ENCODE data around the gene MGAT3.
A peak's percentile ranks its signal among the peaks of the same experiment; 100 is the strongest.

MGAT3 gene

GRCh38 chr22:39452740-39453040 is 4.1 kb upstream of the MGAT3 start:
- no peaks in the 10 kb centered on the region for H3K9me3 ChIP-seq (ENCODE audit: control insufficient read depth, low read length)
- H3K4me1 ChIP-seq (ENCODE audit: control insufficient read depth, insufficient read depth, low read length), result peaks cover 28% of the 10 kb centered on the region
- no peaks in the 10 kb centered on the region for H3K36me3 ChIP-seq (ENCODE audit: control insufficient read depth, insufficient read depth, low read length, severe bottlenecking)
- H3K4me3 ChIP-seq (ENCODE audit: low read length), result no peak overlapping the region
- peaks cover 12% of the 10 kb centered on the region for H3K27me3 ChIP-seq (replicated peaks; ENCODE audit: control insufficient read depth, insufficient read depth, low read length)
- DNase-seq (ENCODE audit: low read depth), result no peak
- H3K9ac ChIP-seq (ENCODE audit: low read length), result no peak overlapping the region

- H3K9me3 ChIP-seq (ENCODE audit: control insufficient read depth, low read length), result no peaks in the 10 kb centered on the region
- H3K36me3 ChIP-seq (ENCODE audit: control insufficient read depth, insufficient read depth, low read length, severe bottlenecking), result no peaks in the 10 kb centered on the region
- peaks cover 21% of the 10 kb centered on the region for H3K27me3 ChIP-seq (replicated peaks; ENCODE audit: control insufficient read depth, insufficient read depth, low read length)
- no peak overlapping the region for H3K4me3 ChIP-seq (ENCODE audit: low read length)
- no peak overlapping the region for H3K9ac ChIP-seq (ENCODE audit: low read length)
- H3K4me1 ChIP-seq (ENCODE audit: control insufficient read depth, insufficient read depth, low read length), result peaks cover 28% of the 10 kb centered on the region
- DNase-seq (ENCODE audit: low read depth), result no peak
These were observed 2.9 kb upstream of the MGAT3 start for GRCh38 chr22:39453765-39454378.

- Histone ChIP-seq H3K36me3 (ENCODE audit: control insufficient read depth, insufficient read depth, low read length, severe bottlenecking) (no peaks in the 10 kb centered on the region), H3K27me3 (replicated peaks; ENCODE audit: control insufficient read depth, insufficient read depth, low read length) (peaks cover 20% of the 10 kb centered on the region), H3K4me3 (ENCODE audit: low read length) (no peak overlapping the region), H3K4me1 (ENCODE audit: control insufficient read depth, insufficient read depth, low read length) (peaks cover 28% of the 10 kb centered on the region), H3K9me3 (ENCODE audit: control insufficient read depth, low read length) (no peaks in the 10 kb centered on the region), H3K9ac (ENCODE audit: low read length) (no peak overlapping the region)
- peak; percentile 22 for DNase-seq (ENCODE audit: low read depth)
These were observed 2.4 kb upstream of the MGAT3 start for GRCh38 chr22:39454385-39454871.

GRCh38 chr22:39457198-39457555 is 365 bp downstream of the MGAT3 start:
- Histone ChIP-seq H3K4me1 (ENCODE audit: control insufficient read depth, insufficient read depth, low read length) (peaks cover 28% of the 10 kb centered on the region), H3K9ac (ENCODE audit: low read length) (no peak overlapping the region), H3K36me3 (ENCODE audit: control insufficient read depth, insufficient read depth, low read length, severe bottlenecking) (no peaks in the 10 kb centered on the region), H3K4me3 (ENCODE audit: low read length) (no peak overlapping the region), H3K9me3 (ENCODE audit: control insufficient read depth, low read length) (no peaks in the 10 kb centered on the region), H3K27me3 (replicated peaks; ENCODE audit: control insufficient read depth, insufficient read depth, low read length) (peaks cover 13% of the 10 kb centered on the region)
- peak; percentile 24 for DNase-seq (ENCODE audit: low read depth)

GRCh38 chr22:39457556-39458443 is 988 bp downstream of the MGAT3 start:
- H3K9me3 ChIP-seq (ENCODE audit: control insufficient read depth, low read length), result no peaks in the 10 kb centered on the region
- H3K36me3 ChIP-seq (ENCODE audit: control insufficient read depth, insufficient read depth, low read length, severe bottlenecking), result no peaks in the 10 kb centered on the region
- peaks cover 29% of the 10 kb centered on the region for H3K4me1 ChIP-seq (ENCODE audit: control insufficient read depth, insufficient read depth, low read length)
- DNase-seq (ENCODE audit: low read depth), result peak; percentile 27
- H3K4me3 ChIP-seq (ENCODE audit: low read length), result peak overlapping the region; percentile 76
- peak overlapping the region; percentile 69 for H3K9ac ChIP-seq (ENCODE audit: low read length)
- peaks cover 13% of the 10 kb centered on the region for H3K27me3 ChIP-seq (replicated peaks; ENCODE audit: control insufficient read depth, insufficient read depth, low read length)

- Histone ChIP-seq H3K9ac (ENCODE audit: low read length) (peak overlapping the region; percentile 69), H3K9me3 (ENCODE audit: control insufficient read depth, low read length) (no peaks in the 10 kb centered on the region), H3K4me1 (ENCODE audit: control insufficient read depth, insufficient read depth, low read length) (peaks cover 29% of the 10 kb centered on the region), H3K27me3 (replicated peaks; ENCODE audit: control insufficient read depth, insufficient read depth, low read length) (peaks cover 13% of the 10 kb centered on the region), H3K36me3 (ENCODE audit: control insufficient read depth, insufficient read depth, low read length, severe bottlenecking) (no peaks in the 10 kb centered on the region), H3K4me3 (ENCODE audit: low read length) (peak overlapping the region; percentile 76)
- no peak for DNase-seq (ENCODE audit: low read depth)
These were observed 1.8 kb downstream of the MGAT3 start for GRCh38 chr22:39458444-39459083.

- Histone ChIP-seq H3K27me3 (replicated peaks; ENCODE audit: control insufficient read depth, insufficient read depth, low read length) (peaks cover 13% of the 10 kb centered on the region), H3K4me3 (ENCODE audit: low read length) (no peak overlapping the region), H3K4me1 (ENCODE audit: control insufficient read depth, insufficient read depth, low read length) (peaks cover 26% of the 10 kb centered on the region)
These were observed 2.9 kb downstream of the MGAT3 start for GRCh38 chr22:39459681-39460080.

GRCh38 chr22:39462443-39463221 is 5.8 kb downstream of the MGAT3 start:
- Histone ChIP-seq H3K4me1 (ENCODE audit: control insufficient read depth, insufficient read depth, low read length) (peaks cover 42% of the 10 kb centered on the region), H3K9ac (ENCODE audit: low read length) (peak overlapping the region; percentile 55), H3K9me3 (ENCODE audit: control insufficient read depth, low read length) (no peaks in the 10 kb centered on the region), H3K36me3 (ENCODE audit: control insufficient read depth, insufficient read depth, low read length, severe bottlenecking) (no peaks in the 10 kb centered on the region), H3K27me3 (replicated peaks; ENCODE audit: control insufficient read depth, insufficient read depth, low read length) (peaks cover 17% of the 10 kb centered on the region), H3K4me3 (ENCODE audit: low read length) (no peak overlapping the region)
- DNase-seq (ENCODE audit: low read depth), result no peak

More at GRCh38 chr22:39459681-39460080, 2.9 kb downstream of the MGAT3 start:
- Histone ChIP-seq H3K36me3 (ENCODE audit: control insufficient read depth, insufficient read depth, low read length, severe bottlenecking) (no peaks in the 10 kb centered on the region), H3K9me3 (ENCODE audit: control insufficient read depth, low read length) (no peaks in the 10 kb centered on the region), H3K9ac (ENCODE audit: low read length) (no peak overlapping the region)
- DNase-seq (ENCODE audit: low read depth), result no peak

- DNase-seq (ENCODE audit: low read depth), result no peak
- Histone ChIP-seq H3K27me3 (replicated peaks; ENCODE audit: control insufficient read depth, insufficient read depth, low read length) (peaks cover 20% of the 10 kb centered on the region), H3K4me3 (ENCODE audit: low read length) (no peak overlapping the region), H3K36me3 (ENCODE audit: control insufficient read depth, insufficient read depth, low read length, severe bottlenecking) (no peaks in the 10 kb centered on the region), H3K9ac (ENCODE audit: low read length) (peak overlapping the region; percentile 55), H3K9me3 (ENCODE audit: control insufficient read depth, low read length) (no peaks in the 10 kb centered on the region), H3K4me1 (ENCODE audit: control insufficient read depth, insufficient read depth, low read length) (peaks cover 42% of the 10 kb centered on the region)
These were observed 6.5 kb downstream of the MGAT3 start for GRCh38 chr22:39463277-39463676.

GRCh38 chr22:39463931-39464390 is 7.1 kb downstream of the MGAT3 start:
- peaks cover 42% of the 10 kb centered on the region for H3K4me1 ChIP-seq (ENCODE audit: control insufficient read depth, insufficient read depth, low read length)
- peak; percentile 57 for DNase-seq (ENCODE audit: low read depth)
- no peak overlapping the region for H3K4me3 ChIP-seq (ENCODE audit: low read length)

More at GRCh38 chr22:39463931-39464390, 7.1 kb downstream of the MGAT3 start:
- H3K9ac ChIP-seq (ENCODE audit: low read length), result peak overlapping the region; percentile 55
- H3K36me3 ChIP-seq (ENCODE audit: control insufficient read depth, insufficient read depth, low read length, severe bottlenecking), result no peaks in the 10 kb centered on the region
- no peaks in the 10 kb centered on the region for H3K9me3 ChIP-seq (ENCODE audit: control insufficient read depth, low read length)
- H3K27me3 ChIP-seq (replicated peaks; ENCODE audit: control insufficient read depth, insufficient read depth, low read length), result peaks cover 17% of the 10 kb centered on the region
